ENCODE results near the gene EPS15.

The EPS15 gene

DNA sequence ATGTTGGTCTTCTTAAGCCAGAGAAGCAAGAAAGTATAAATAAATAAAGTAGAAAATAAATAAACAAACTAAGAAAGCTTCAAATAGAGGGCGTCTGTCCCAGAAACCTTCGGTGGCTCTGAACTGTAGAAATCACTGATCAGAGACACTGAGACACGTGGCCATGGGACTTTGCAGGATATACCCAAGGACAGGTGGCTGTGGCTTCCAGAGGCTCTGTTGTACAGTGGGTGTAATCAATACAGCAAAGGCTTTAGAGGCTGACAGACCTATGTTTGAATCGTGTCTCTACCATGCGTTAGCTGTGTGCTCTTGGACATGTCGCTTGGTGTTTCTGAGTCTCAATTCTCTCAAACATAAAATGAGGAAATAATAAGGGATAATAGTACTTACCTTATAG, 41.0 kb upstream of the EPS15 start:
- no peaks in the 10 kb centered on the region for H3K9me2 ChIP-seq (replicated peaks; ENCODE audit: low read depth, low read length)
- peak overlapping the region; percentile 68; the same call in 1 of the 2 replicates for H2AFZ ChIP-seq (ENCODE audit: low read length)
- no peaks in the 10 kb centered on the region for H3K9me3 ChIP-seq (ENCODE audit: insufficient read depth, low read depth, low read length)
- TF ChIP-seq, protein P1, sequence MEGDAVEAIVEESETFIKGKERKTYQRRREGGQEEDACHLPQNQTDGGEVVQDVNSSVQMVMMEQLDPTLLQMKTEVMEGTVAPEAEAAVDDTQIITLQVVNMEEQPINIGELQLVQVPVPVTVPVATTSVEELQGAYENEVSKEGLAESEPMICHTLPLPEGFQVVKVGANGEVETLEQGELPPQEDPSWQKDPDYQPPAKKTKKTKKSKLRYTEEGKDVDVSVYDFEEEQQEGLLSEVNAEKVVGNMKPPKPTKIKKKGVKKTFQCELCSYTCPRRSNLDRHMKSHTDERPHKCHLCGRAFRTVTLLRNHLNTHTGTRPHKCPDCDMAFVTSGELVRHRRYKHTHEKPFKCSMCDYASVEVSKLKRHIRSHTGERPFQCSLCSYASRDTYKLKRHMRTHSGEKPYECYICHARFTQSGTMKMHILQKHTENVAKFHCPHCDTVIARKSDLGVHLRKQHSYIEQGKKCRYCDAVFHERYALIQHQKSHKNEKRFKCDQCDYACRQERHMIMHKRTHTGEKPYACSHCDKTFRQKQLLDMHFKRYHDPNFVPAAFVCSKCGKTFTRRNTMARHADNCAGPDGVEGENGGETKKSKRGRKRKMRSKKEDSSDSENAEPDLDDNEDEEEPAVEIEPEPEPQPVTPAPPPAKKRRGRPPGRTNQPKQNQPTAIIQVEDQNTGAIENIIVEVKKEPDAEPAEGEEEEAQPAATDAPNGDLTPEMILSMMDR (conservative IDR thresholded peaks at IDR 0.05; ENCODE audit: low read length): no peak
- TF ChIP-seq EZH2phosphoT487 (IDR thresholded peaks at IDR 0.05; ENCODE audit: borderline replicate concordance): no peak
- H3K36me3 ChIP-seq (ENCODE audit: insufficient read depth, low read length): no peaks in the 10 kb centered on the region
- H3K4me2 ChIP-seq (ENCODE audit: low read depth, low read length, poor library complexity, severe bottlenecking): no peak overlapping the region
- H3K27me3 ChIP-seq (ENCODE audit: insufficient read depth, low read length, poor library complexity, severe bottlenecking): no peaks in the 10 kb centered on the region
- H3K79me2 ChIP-seq (ENCODE audit: insufficient read depth, low read length): no peaks in the 10 kb centered on the region
- H4K20me1 ChIP-seq (ENCODE audit: insufficient read depth, low read length, poor library complexity, severe bottlenecking): no peaks in the 10 kb centered on the region
- H3F3A ChIP-seq (ENCODE audit: low read depth): no peaks in the 10 kb centered on the region
- no peak overlapping the region for H3K4me3 ChIP-seq (ENCODE audit: low read length, poor library complexity, severe bottlenecking)
- H3K4me1 ChIP-seq (ENCODE audit: insufficient read depth, low read length, poor library complexity, severe bottlenecking): peaks cover 19% of the 10 kb centered on the region
- no peak overlapping the region for H3K9ac ChIP-seq (ENCODE audit: low read depth, low read length, poor library complexity, severe bottlenecking)

GRCh38 chr1:51559501-51559900, 40.4 kb upstream of the EPS15 start:
- Histone ChIP-seq H3F3A (ENCODE audit: low read depth) (no peaks in the 10 kb centered on the region), H3K36me3 (ENCODE audit: insufficient read depth, low read length) (no peaks in the 10 kb centered on the region), H3K4me3 (ENCODE audit: low read length, poor library complexity, severe bottlenecking) (no peak overlapping the region), H3K4me2 (ENCODE audit: low read depth, low read length, poor library complexity, severe bottlenecking) (no peak overlapping the region), H3K9me3 (ENCODE audit: insufficient read depth, low read depth, low read length) (no peaks in the 10 kb centered on the region), H2AFZ (ENCODE audit: low read length) (no peak overlapping the region), H3K27me3 (ENCODE audit: insufficient read depth, low read length, poor library complexity, severe bottlenecking) (no peaks in the 10 kb centered on the region), H3K9ac (ENCODE audit: low read depth, low read length, poor library complexity, severe bottlenecking) (no peak overlapping the region), H3K79me2 (ENCODE audit: insufficient read depth, low read length) (no peaks in the 10 kb centered on the region), H3K4me1 (ENCODE audit: insufficient read depth, low read length, poor library complexity, severe bottlenecking) (peaks cover 16% of the 10 kb centered on the region), H4K20me1 (ENCODE audit: insufficient read depth, low read length, poor library complexity, severe bottlenecking) (no peaks in the 10 kb centered on the region), H3K9me2 (replicated peaks; ENCODE audit: low read depth, low read length) (no peaks in the 10 kb centered on the region)
- no peak for TF ChIP-seq EZH2phosphoT487 (IDR thresholded peaks at IDR 0.05; ENCODE audit: borderline replicate concordance)
- TF ChIP-seq, protein P1 (conservative IDR thresholded peaks at IDR 0.05; ENCODE audit: low read length): no peak

GRCh38 chr1:51559064-51559500, 40.0 kb upstream of the EPS15 start:
- no peak for TF ChIP-seq EZH2phosphoT487 (IDR thresholded peaks at IDR 0.05; ENCODE audit: borderline replicate concordance)
- TF ChIP-seq, protein P1 (conservative IDR thresholded peaks at IDR 0.05; ENCODE audit: low read length): no peak
- no peaks in the 10 kb centered on the region for H3F3A ChIP-seq (ENCODE audit: low read depth)
- no peaks in the 10 kb centered on the region for H3K79me2 ChIP-seq (ENCODE audit: insufficient read depth, low read length)
- H3K9me3 ChIP-seq (ENCODE audit: insufficient read depth, low read depth, low read length): no peaks in the 10 kb centered on the region
- no peak overlapping the region for H3K4me2 ChIP-seq (ENCODE audit: low read depth, low read length, poor library complexity, severe bottlenecking)
- no peaks in the 10 kb centered on the region for H3K9me2 ChIP-seq (replicated peaks; ENCODE audit: low read depth, low read length)
- no peak overlapping the region for H3K4me3 ChIP-seq (ENCODE audit: low read length, poor library complexity, severe bottlenecking)
- no peak overlapping the region for H2AFZ ChIP-seq (ENCODE audit: low read length)
- H4K20me1 ChIP-seq (ENCODE audit: insufficient read depth, low read length, poor library complexity, severe bottlenecking): no peaks in the 10 kb centered on the region
- H3K4me1 ChIP-seq (ENCODE audit: insufficient read depth, low read length, poor library complexity, severe bottlenecking): peaks cover 11% of the 10 kb centered on the region
- no peak overlapping the region for H3K9ac ChIP-seq (ENCODE audit: low read depth, low read length, poor library complexity, severe bottlenecking)
- H3K27me3 ChIP-seq (ENCODE audit: insufficient read depth, low read length, poor library complexity, severe bottlenecking): no peaks in the 10 kb centered on the region
- H3K36me3 ChIP-seq (ENCODE audit: insufficient read depth, low read length): no peaks in the 10 kb centered on the region

All from Loucy (cell line).